Lower lobe of right lung (tissue), 2 donors: ENCODE results near the gene C6orf163. TPM values are rescaled to one million over a fixed set of nuclear protein-coding genes. Genes with fewer than 3 reads are reported as not detected.

Experiments used
- ATAC-seq, 2 donors: fragments of 200-7000 bp; cut with Tn5 transposase; one replicate each; pipeline ENCODE4 v1.9.1; 2020 to 2022; ENCODE audit warnings: mild to moderate bottlenecking in 2 of 2, moderate library complexity in 2 of 2
- DNase-seq: peaks from one replicate; pipeline ENCODE4 v3.0.0-alpha.2; 2020
- H3K27ac ChIP-seq: fragments of 200-600 bp; one replicate; pipeline ENCODE4 v1.8.0; 2022
- H3K27me3 ChIP-seq: fragments of 200-600 bp; one replicate; pipeline ENCODE4 v1.8.0; 2022; ENCODE audit warnings: low read depth
- H3K36me3 ChIP-seq: fragments of 200-600 bp; one replicate; pipeline ENCODE4 v1.8.0; 2022; ENCODE audit warnings: mild to moderate bottlenecking
- H3K4me1 ChIP-seq: fragments of 200-600 bp; one replicate; pipeline ENCODE4 v1.8.0; 2022
- H3K4me3 ChIP-seq: fragments of 200-600 bp; one replicate; pipeline ENCODE4 v1.8.0; 2022; ENCODE audit warnings: mild to moderate bottlenecking
- H3K9me3 ChIP-seq: fragments of 200-600 bp; one replicate; pipeline ENCODE4 v1.8.0; 2022
- intact Hi-C: fragments of 100-400 bp; cut with DNase I; formaldehyde crosslinking; loops from one replicate; pipeline ENCODE4 v1.11.0; 2022
- total RNA-seq: library from RNA; stranded (reverse); fragmentation: NEBNext Ultra II Directional; extraction: Animal tissue kit (Norgen Biotek cat#: 25700); gene quantifications from one replicate; pipeline ENCODE4 v1.2.1, GENCODE V29; 2021
- TF ChIP-seq, protein P1 (sequence below): fragments of 200-600 bp; IDR thresholded peaks from one replicate; pipeline ENCODE4 v1.8.0; 2022; ENCODE audit warnings: antibody characterized with exemption, mild to moderate bottlenecking
- donor health status: DM: no; HTN: yes; CAD: no; lungs with severe emphysema.

The C6orf163 gene
- total RNA-seq, 1 donor from 2014 or later = 4.2 TPM

DNA sequence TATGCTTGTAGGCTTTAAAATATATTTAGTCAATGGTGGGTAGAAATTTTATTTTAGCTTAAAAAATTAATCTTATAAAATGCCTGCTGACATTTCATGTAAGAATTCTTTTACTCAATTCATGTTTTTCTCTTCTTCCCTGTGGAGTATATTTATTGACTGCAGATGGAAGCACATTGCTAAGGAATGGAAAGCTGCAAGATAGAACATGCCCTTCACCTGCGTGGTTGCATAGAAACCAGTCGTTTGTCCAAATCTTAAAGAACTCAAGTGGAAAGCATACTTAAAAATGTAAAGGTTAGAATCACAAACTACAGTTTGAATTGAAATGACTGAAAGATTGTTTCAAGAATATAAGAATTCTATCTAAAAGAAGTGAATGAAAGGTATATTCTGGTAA lies 30.7 kb downstream of the C6orf163 start:
- DNase-seq (no peak), ATAC-seq (no peak)
- no peaks in the 10 kb centered on the region for H3K9me3 ChIP-seq
- intact Hi-C loops = no loop called here
- no peaks in the 10 kb centered on the region for H3K27me3 ChIP-seq
- H3K4me3 ChIP-seq = no peak overlapping the region
- TF ChIP-seq, protein P1, sequence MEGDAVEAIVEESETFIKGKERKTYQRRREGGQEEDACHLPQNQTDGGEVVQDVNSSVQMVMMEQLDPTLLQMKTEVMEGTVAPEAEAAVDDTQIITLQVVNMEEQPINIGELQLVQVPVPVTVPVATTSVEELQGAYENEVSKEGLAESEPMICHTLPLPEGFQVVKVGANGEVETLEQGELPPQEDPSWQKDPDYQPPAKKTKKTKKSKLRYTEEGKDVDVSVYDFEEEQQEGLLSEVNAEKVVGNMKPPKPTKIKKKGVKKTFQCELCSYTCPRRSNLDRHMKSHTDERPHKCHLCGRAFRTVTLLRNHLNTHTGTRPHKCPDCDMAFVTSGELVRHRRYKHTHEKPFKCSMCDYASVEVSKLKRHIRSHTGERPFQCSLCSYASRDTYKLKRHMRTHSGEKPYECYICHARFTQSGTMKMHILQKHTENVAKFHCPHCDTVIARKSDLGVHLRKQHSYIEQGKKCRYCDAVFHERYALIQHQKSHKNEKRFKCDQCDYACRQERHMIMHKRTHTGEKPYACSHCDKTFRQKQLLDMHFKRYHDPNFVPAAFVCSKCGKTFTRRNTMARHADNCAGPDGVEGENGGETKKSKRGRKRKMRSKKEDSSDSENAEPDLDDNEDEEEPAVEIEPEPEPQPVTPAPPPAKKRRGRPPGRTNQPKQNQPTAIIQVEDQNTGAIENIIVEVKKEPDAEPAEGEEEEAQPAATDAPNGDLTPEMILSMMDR = no peak
- H3K36me3 ChIP-seq = no peaks in the 10 kb centered on the region
- no peaks in the 10 kb centered on the region for H3K4me1 ChIP-seq
- no peak overlapping the region for H3K27ac ChIP-seq

DNA sequence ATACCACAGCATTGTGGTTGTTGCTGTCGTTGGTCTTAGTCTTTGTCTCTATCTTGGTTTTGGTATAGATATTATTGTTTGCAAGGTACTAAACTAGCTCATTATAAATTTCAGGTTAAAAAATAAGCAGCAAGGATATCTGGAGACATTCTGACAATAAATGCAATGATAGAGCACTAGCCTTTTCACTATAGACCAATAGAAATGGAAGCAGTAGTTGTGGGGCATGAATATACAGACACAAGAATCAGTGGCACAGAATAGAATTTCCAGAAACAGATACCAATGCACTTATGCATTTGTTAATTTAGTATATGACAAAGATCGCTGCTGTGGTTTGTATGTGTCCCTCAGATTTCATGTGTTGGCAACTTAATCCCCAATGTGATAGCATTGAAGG lies 32.0 kb downstream of the C6orf163 start:
- DNase-seq (no peak), ATAC-seq (no peak)
- Histone ChIP-seq H3K9me3 (no peaks in the 10 kb centered on the region), H3K27me3 (no peaks in the 10 kb centered on the region), H3K36me3 (no peaks in the 10 kb centered on the region), H3K4me3 (no peak overlapping the region), H3K4me1 (no peaks in the 10 kb centered on the region), H3K27ac (no peak overlapping the region)
- intact Hi-C loops = no loop called here
- TF ChIP-seq, protein P1 = no peak

DNA sequence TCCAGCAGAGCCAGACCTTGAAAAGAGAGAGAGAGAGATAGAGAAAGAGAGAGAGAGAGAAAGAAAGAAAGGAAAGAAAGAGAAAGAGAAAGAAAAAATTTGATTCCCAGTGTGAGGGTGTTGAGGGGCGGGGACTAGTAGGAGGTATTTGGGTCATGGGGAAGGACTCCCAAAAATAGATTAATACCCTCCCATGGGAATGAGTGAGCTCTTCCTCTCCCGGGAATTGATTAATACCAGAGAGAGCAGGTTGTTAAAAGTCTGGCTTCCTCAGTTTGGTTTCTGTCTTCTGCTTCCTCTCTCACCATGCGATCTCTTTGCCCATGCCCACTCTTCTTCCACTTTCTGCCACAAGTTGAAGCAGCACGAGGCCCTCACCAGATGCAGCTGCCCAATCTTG lies 34.3 kb downstream of the C6orf163 start:
- ATAC-seq (no peak), DNase-seq (no peak)
- TF ChIP-seq, protein P1 = no peak
- H3K4me1 ChIP-seq = no peaks in the 10 kb centered on the region
- no peaks in the 10 kb centered on the region for H3K27me3 ChIP-seq
- H3K4me3 ChIP-seq = no peak overlapping the region
- no peaks in the 10 kb centered on the region for H3K9me3 ChIP-seq
- intact Hi-C loops = no loop called here
- no peak overlapping the region for H3K27ac ChIP-seq
- no peaks in the 10 kb centered on the region for H3K36me3 ChIP-seq

DNA sequence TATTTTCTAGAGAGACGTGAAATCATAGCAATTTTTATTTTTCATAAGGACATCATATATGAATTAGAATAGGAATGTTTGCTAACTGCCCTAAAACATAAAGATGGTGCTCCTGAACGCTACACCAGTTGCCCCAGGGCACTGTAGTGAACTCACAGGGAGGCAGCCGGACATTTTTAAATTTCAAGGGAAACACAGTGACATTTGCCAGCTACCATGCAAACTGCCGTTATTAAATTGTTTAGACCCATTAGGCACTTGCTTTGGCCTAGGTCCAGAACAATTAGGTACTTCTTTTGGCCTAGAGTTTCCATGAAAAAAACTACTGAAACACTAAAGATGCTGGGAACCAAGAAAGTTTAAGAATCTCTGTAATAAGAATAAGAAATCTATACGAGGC lies 38.2 kb downstream of the C6orf163 start:
- Histone ChIP-seq H3K27me3 (no peaks in the 10 kb centered on the region), H3K27ac (no peak overlapping the region), H3K9me3 (no peaks in the 10 kb centered on the region), H3K4me3 (no peak overlapping the region), H3K36me3 (no peaks in the 10 kb centered on the region), H3K4me1 (no peaks in the 10 kb centered on the region)
- ATAC-seq = no peak
- intact Hi-C loops = no loop called here
- TF ChIP-seq, protein P1 = no peak
- DNase-seq = no peak

DNA sequence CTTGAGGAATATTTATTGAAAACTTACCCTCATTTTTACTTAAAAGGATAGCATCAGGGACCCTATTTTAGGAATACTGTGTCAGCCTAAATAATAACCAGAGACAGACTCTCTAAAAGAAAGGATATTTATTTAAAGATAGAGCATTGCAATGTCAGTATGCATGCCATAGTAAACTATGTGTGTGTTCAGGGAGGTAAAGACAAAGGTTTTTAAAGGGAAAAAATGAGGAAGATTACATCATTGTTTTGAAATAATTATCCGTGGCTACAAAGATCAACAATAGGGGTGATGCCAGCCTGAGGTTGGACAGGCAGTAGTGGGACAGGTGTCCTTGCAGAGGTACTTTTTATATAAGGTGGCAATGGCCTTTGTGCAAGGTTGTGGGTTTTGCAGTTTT lies 39.4 kb downstream of the C6orf163 start:
- H3K36me3 ChIP-seq = no peaks in the 10 kb centered on the region
- DNase-seq (no peak), ATAC-seq (no peak)
- H3K27me3 ChIP-seq = no peaks in the 10 kb centered on the region
- H3K4me3 ChIP-seq = no peak overlapping the region
- H3K9me3 ChIP-seq = no peaks in the 10 kb centered on the region
- TF ChIP-seq, protein P1 = no peak
- no peaks in the 10 kb centered on the region for H3K4me1 ChIP-seq
- intact Hi-C loops = no loop called here
- no peak overlapping the region for H3K27ac ChIP-seq

DNA sequence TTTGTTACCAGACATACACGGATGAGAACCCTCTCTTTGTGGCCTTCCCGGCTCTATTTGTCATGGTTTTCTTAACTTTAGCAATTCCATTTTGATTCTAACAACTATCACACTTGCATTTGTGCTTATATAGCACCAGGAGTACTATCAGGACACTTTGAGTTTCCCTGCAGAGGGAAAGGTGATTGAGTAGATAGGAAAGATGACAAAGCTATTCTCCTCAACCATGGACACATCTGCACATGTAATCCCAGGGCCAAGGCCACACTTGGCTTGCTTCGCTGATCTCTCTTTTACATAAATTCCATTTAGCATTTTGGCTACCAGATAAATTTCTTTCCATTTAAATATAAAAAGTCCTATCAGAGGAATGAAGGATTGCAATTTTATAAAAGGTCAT lies 39.8 kb downstream of the C6orf163 start:
- ATAC-seq (no peak), DNase-seq (no peak)
- intact Hi-C loops = no loop called here
- no peaks in the 10 kb centered on the region for H3K27me3 ChIP-seq
- H3K4me1 ChIP-seq = no peaks in the 10 kb centered on the region
- no peak overlapping the region for H3K4me3 ChIP-seq
- H3K36me3 ChIP-seq = no peaks in the 10 kb centered on the region
- no peaks in the 10 kb centered on the region for H3K9me3 ChIP-seq
- H3K27ac ChIP-seq = no peak overlapping the region
- TF ChIP-seq, protein P1 = no peak
